B cell (primary cell): ENCODE results near the gene NUAK1.

Experiments used
- EZH2 ChIP-seq: IDR thresholded peaks from 2 replicates; pipeline ENCODE4 v1.6.1; 2012; ENCODE audit warnings: borderline replicate concordance, low read depth, mild to moderate bottlenecking, moderate library complexity, low read length; ENCODE audit not compliant: insufficient read depth, poor library complexity, severe bottlenecking
- TF ChIP-seq, protein P1 (sequence below): fragments of 200-600 bp; IDR thresholded peaks from one replicate; pipeline ENCODE4 v1.8.0; 2022; ENCODE audit warnings: antibody characterized with exemption, mild to moderate bottlenecking

DNA sequence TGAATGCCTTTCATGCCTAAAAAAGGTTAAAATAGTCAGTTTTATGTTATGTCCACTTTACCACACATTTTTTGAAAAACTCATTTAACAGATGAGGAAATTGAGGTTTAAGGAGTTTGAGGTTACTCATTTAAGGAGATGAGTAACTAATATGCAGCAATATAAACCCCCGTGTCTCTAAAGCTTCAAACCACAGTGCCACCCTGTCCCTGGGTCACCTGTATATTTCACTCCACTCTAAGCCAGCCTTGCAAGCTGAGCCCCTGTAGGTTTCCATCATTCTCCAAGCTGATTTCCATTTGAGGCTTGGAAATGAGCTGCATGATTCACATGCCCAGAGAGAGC lies 64.4 kb downstream of the NUAK1 start:
- TF ChIP-seq, protein P1, sequence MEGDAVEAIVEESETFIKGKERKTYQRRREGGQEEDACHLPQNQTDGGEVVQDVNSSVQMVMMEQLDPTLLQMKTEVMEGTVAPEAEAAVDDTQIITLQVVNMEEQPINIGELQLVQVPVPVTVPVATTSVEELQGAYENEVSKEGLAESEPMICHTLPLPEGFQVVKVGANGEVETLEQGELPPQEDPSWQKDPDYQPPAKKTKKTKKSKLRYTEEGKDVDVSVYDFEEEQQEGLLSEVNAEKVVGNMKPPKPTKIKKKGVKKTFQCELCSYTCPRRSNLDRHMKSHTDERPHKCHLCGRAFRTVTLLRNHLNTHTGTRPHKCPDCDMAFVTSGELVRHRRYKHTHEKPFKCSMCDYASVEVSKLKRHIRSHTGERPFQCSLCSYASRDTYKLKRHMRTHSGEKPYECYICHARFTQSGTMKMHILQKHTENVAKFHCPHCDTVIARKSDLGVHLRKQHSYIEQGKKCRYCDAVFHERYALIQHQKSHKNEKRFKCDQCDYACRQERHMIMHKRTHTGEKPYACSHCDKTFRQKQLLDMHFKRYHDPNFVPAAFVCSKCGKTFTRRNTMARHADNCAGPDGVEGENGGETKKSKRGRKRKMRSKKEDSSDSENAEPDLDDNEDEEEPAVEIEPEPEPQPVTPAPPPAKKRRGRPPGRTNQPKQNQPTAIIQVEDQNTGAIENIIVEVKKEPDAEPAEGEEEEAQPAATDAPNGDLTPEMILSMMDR = no peak
- no peak for TF ChIP-seq EZH2
